ENCODE measurements around the gene RGSL1. TPM values are rescaled to one million over a fixed set of nuclear protein-coding genes. Genes with fewer than 3 reads are reported as not detected.
"Not testable (repeated sequence)": the region's sequence is repeated elsewhere in the genome, so short reads cannot be mapped to it uniquely, and the experiment has no call there.

The RGSL1 gene
- polyA plus RNA-seq, 3 donors from 2014 or later: not detected

GRCh38 chr1:182525342-182525741 lies 75.4 kb downstream of the RGSL1 start:
- H3K27me3 Mint-ChIP-seq (ENCODE audit: low read depth in 3 of 3): peaks cover 3 to 12% (median 7%) of the 10 kb centered on the region in 3 donors
- DNase-seq: no peak
- H3K4me3 Mint-ChIP-seq: no peak overlapping the region
- H3K27ac Mint-ChIP-seq: no peak overlapping the region
- peaks cover 5 to 32% (median 21%) of the 10 kb centered on the region in 6 donors for H3K9me3 Mint-ChIP-seq
- peaks cover 0 to 13% (median 9%) of the 10 kb centered on the region in 3 donors for H3K36me3 Mint-ChIP-seq
- no peaks in the 10 kb centered on the region for H3K4me1 Mint-ChIP-seq

- Mint-ChIP-seq H3K4me1 (no peaks in the 10 kb centered on the region), H3K27ac (no peak overlapping the region), H3K27me3 (ENCODE audit: low read depth in 3 of 3) (peaks cover 3 to 10% (median 10%) of the 10 kb centered on the region in 3 donors), H3K36me3 (peaks cover 0 to 10% (median 9%) of the 10 kb centered on the region in 3 donors), H3K9me3 (peaks cover 5 to 32% (median 21%) of the 10 kb centered on the region in 6 donors), H3K4me3 (no peak overlapping the region)
- DNase-seq: no peak
Measured at GRCh38 chr1:182527680-182528079, 77.7 kb downstream of the RGSL1 start.

GRCh38 chr1:182528206-182528605 lies 78.3 kb downstream of the RGSL1 start:
- DNase-seq, H3K4me3 Mint-ChIP-seq, H3K27ac Mint-ChIP-seq, H3K4me1 Mint-ChIP-seq: not testable (repeated sequence)
- Mint-ChIP-seq H3K9me3 (peaks cover 5 to 30% (median 21%) of the 10 kb centered on the region in 6 donors), H3K36me3 (peaks cover 0 to 10% (median 8%) of the 10 kb centered on the region in 3 donors), H3K27me3 (ENCODE audit: low read depth in 3 of 3) (peaks cover 3 to 10% (median 10%) of the 10 kb centered on the region in 3 donors)

DNA sequence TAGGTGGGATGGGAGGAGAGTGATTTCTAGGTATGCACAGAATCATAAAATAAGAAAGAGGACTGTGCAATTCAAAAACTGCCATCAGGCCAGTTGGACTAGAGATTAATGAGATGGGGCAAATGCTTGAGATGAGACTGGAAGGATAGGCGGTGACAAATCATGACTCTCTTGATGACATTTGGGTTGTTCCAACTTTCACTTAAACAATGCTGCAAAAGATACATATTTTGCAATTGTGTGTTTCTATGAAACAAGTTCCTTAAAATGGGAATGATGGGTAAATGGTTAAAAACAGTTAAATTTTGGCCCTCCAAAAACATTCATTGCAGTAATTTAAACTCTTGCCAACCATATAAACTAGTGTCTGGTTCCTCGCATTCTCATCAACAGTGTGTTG lies 84.0 kb downstream of the RGSL1 start:
- Mint-ChIP-seq H3K4me1 (no peaks in the 10 kb centered on the region), H3K36me3 (no peaks in the 10 kb centered on the region), H3K4me3 (no peak overlapping the region), H3K27me3 (ENCODE audit: low read depth in 3 of 3) (peaks cover 0 to 6% (median 2%) of the 10 kb centered on the region in 3 donors), H3K27ac (no peak overlapping the region), H3K9me3 (no peaks in the 10 kb centered on the region)
- no peak for DNase-seq

- Mint-ChIP-seq H3K36me3 (peaks cover 0 to 3% (median 0%) of the 10 kb centered on the region in 3 donors), H3K4me3 (no peak overlapping the region), H3K4me1 (no peaks in the 10 kb centered on the region), H3K27ac (no peak overlapping the region), H3K9me3 (peaks cover 0 to 9% (median under 1%) of the 10 kb centered on the region in 6 donors), H3K27me3 (ENCODE audit: low read depth in 3 of 3) (peaks cover 0 to 9% (median 0%) of the 10 kb centered on the region in 3 donors)
- DNase-seq: no peak
Measured at GRCh38 chr1:182549346-182549745, 99.4 kb downstream of the RGSL1 start.

- no peak for DNase-seq
- no peak overlapping the region for H3K27ac Mint-ChIP-seq
- peaks cover 0 to 8% (median 0%) of the 10 kb centered on the region in 3 donors for H3K27me3 Mint-ChIP-seq (ENCODE audit: low read depth in 3 of 3)
- no peaks in the 10 kb centered on the region for H3K4me1 Mint-ChIP-seq
- H3K4me3 Mint-ChIP-seq: no peak overlapping the region
- H3K36me3 Mint-ChIP-seq: peaks cover 0 to 3% (median 0%) of the 10 kb centered on the region in 3 donors
- H3K9me3 Mint-ChIP-seq: peaks cover 0 to 9% (median under 1%) of the 10 kb centered on the region in 6 donors
Measured at GRCh38 chr1:182549811-182550210, 99.9 kb downstream of the RGSL1 start.

DNA sequence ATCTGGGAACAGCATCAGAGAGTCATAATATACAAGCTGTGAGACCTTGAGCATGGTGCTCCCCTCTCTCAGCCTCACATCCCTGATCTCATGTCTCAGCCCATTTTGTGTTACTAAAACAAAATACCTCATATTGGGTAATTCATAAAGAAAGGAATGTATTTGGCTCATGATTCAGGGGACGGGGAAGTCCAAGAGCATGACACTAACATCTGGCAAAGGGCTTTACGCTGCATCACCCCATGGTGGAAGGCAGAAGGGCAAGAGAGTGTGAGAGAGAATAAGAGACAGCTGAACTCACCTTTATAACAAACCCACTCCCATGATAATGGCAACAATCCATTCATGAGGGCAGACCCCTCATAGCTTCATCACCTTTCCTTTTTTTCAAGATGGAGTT lies 102.6 kb downstream of the RGSL1 start:
- no peak overlapping the region for H3K27ac Mint-ChIP-seq

DNA sequence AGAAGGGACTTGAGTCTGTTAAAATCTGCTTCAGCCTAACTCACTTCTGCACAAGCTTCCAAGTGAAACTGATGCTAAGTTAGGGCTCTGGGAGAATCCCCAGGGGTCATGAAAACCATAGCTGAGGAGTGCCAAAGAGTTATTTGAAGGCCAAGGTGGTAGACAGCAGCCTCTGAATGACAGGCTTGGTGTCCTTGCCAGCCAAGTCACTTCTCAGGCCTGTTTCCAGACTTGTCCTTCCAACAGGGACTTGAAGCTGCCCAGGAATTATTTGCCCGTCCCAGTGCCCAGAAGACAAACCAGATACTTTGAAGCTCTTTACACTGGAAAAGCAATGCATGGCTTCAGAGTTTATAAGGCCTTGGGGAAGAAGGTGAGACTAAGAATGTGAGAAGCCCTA lies 105.5 kb downstream of the RGSL1 start:
- Mint-ChIP-seq H3K4me1 (no peaks in the 10 kb centered on the region), H3K27me3 (ENCODE audit: low read depth in 3 of 3) (no peaks in the 10 kb centered on the region), H3K36me3 (peaks cover 0 to 3% (median 0%) of the 10 kb centered on the region in 3 donors), H3K4me3 (no peak overlapping the region), H3K27ac (no peak overlapping the region), H3K9me3 (peaks cover 0 to 9% (median 0%) of the 10 kb centered on the region in 6 donors)
- DNase-seq: no peak

More for the DNA sequence above, 102.6 kb downstream of the RGSL1 start:
- Mint-ChIP-seq H3K36me3 (peaks cover 0 to 3% (median 0%) of the 10 kb centered on the region in 3 donors), H3K9me3 (peaks cover 0 to 9% (median 0%) of the 10 kb centered on the region in 6 donors), H3K4me1 (no peaks in the 10 kb centered on the region), H3K27me3 (ENCODE audit: low read depth in 3 of 3) (peaks cover 0 to 7% (median 0%) of the 10 kb centered on the region in 3 donors), H3K4me3 (no peak overlapping the region)
- no peak for DNase-seq

DNA sequence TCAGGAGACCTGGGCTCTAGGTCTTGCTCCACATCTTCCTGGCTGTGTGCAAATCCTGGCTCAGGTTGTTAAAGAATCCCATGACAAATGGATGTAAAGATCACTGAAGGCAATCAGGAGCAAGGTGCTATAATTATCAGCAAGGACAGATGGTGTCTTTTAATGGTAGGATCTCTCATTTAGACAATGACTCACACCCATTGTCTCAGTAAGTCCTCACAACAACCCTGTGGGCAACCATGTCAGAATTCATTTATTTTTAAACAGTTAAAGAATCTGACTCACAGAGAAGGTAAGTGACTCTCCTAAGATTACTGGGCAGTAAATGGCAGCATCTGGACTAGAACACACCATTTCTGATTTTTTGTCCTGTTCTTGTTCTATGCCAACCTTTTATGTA lies 106.3 kb downstream of the RGSL1 start:
- Mint-ChIP-seq H3K9me3 (peaks cover 0 to 9% (median 0%) of the 10 kb centered on the region in 6 donors), H3K4me1 (no peaks in the 10 kb centered on the region), H3K36me3 (peaks cover 0 to 3% (median 0%) of the 10 kb centered on the region in 3 donors), H3K27ac (no peak overlapping the region), H3K27me3 (ENCODE audit: low read depth in 3 of 3) (no peaks in the 10 kb centered on the region), H3K4me3 (no peak overlapping the region)
- DNase-seq: no peak

- H3K27ac Mint-ChIP-seq: no peak overlapping the region
- no peaks in the 10 kb centered on the region for H3K36me3 Mint-ChIP-seq
Measured at GRCh38 chr1:182560392-182560984, 110.5 kb downstream of the RGSL1 start.

DNA sequence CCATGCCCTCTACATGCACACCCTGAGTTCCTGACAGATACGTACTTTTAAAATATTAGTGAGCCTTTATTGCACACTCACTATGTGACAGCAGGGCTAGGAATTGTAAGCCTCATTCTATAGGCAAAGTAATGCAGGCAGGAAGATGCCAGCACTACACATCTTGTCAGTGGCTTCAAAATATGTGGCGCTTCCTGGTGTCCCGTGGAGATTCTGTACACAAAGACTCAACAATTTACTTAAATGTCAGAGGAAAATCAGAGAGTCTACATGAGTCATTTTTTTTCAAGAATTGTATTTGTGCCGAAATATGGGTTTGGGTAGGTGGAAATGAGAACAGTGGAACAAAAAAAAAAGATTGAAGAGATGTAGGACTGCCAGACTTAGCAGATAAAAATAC lies 111.5 kb downstream of the RGSL1 start:
- H3K4me1 Mint-ChIP-seq: no peaks in the 10 kb centered on the region
- no peak overlapping the region for H3K27ac Mint-ChIP-seq
- DNase-seq: no peak
- no peak overlapping the region for H3K4me3 Mint-ChIP-seq
- peaks cover 0 to 3% (median 0%) of the 10 kb centered on the region in 3 donors for H3K27me3 Mint-ChIP-seq (ENCODE audit: low read depth in 3 of 3)
- no peaks in the 10 kb centered on the region for H3K9me3 Mint-ChIP-seq
- no peaks in the 10 kb centered on the region for H3K36me3 Mint-ChIP-seq

More at GRCh38 chr1:182560392-182560984, 110.5 kb downstream of the RGSL1 start:
- DNase-seq: no peak
- Mint-ChIP-seq H3K4me3 (no peak overlapping the region), H3K4me1 (no peaks in the 10 kb centered on the region), H3K27me3 (ENCODE audit: low read depth in 3 of 3) (peaks cover 0 to 3% (median 0%) of the 10 kb centered on the region in 3 donors), H3K9me3 (peaks cover 0 to 3% (median 0%) of the 10 kb centered on the region in 6 donors)

- no peak for DNase-seq
- Mint-ChIP-seq H3K9me3 (no peaks in the 10 kb centered on the region), H3K27me3 (ENCODE audit: low read depth in 3 of 3) (peaks cover 0 to 3% (median 1%) of the 10 kb centered on the region in 3 donors), H3K36me3 (no peaks in the 10 kb centered on the region), H3K4me1 (no peaks in the 10 kb centered on the region), H3K4me3 (no peak overlapping the region), H3K27ac (no peak overlapping the region)
Measured at GRCh38 chr1:182563095-182563494, 113.1 kb downstream of the RGSL1 start.

DNA sequence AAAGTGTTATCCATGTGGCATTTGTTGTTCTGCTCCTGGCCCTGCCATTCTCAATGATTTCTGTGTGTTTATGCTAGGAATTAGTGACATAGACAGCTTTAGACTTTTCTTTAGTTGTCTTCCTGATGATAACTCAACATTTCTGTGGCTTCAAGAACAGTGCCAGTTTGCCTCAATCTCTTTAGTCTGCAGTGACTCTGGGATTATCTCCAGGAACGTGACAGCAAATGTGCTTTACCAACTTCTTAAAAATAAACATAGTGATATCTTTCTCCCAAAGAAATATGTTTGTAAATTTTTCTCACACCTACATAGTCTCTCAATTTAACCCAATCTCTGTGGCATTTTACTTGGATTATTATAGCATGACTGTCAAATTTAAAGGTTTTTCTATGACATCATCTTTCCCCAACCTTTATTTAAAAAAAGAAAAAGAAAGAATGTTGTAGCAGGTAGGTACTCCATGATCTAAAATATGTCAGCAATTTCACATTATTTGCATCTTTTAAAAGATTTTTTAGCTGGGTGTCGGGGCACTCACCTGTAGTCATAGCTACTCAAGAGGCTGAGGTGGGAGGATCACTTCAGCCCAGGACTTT lies 114.6 kb downstream of the RGSL1 start:
- no peak overlapping the region for H3K27ac Mint-ChIP-seq
- H3K36me3 Mint-ChIP-seq: no peaks in the 10 kb centered on the region
- H3K9me3 Mint-ChIP-seq: no peaks in the 10 kb centered on the region
- H3K4me1 Mint-ChIP-seq: no peaks in the 10 kb centered on the region
- H3K27me3 Mint-ChIP-seq (ENCODE audit: low read depth in 3 of 3): peaks cover 0 to 3% (median 1%) of the 10 kb centered on the region in 3 donors
- no peak overlapping the region for H3K4me3 Mint-ChIP-seq
- DNase-seq: no peak

DNA sequence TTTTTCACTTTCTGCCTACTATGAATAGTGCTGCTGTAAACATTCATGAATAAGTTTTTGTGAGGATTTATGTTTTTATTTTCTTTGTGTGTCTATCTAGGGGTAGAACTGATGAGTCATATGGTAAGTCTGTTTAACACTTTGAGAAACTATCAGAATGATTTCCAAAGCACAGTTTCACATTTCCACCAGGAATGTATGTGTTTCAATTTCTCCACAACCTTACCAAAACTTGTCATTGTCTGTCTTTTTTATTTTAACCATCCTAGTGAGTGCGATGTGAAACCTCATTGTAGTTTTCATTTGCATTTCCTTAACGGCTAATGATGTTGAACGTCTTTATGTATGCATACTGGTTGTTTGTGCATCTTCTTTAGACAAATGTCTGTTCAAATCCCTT lies 115.6 kb downstream of the RGSL1 start:
- Mint-ChIP-seq H3K4me3 (no peak overlapping the region), H3K4me1 (no peaks in the 10 kb centered on the region), H3K27me3 (ENCODE audit: low read depth in 3 of 3) (peaks cover 0 to 3% (median 1%) of the 10 kb centered on the region in 3 donors)

More for the DNA sequence above, 115.6 kb downstream of the RGSL1 start:
- no peak for DNase-seq
- Mint-ChIP-seq H3K9me3 (no peaks in the 10 kb centered on the region), H3K36me3 (no peaks in the 10 kb centered on the region), H3K27ac (no peak overlapping the region)

All from immature natural killer cell (primary cell).